Stimulated activated CD8-positive, alpha-beta memory T cell treated with anti-CD3 and anti-CD28 coated beads, Interleukin-4, amount 100 ng/mL, for 4 hours (primary cell): Measurements from ENCODE around the gene UGT1A9.
A peak's percentile ranks its signal among the peaks of the same experiment; 100 is the strongest.
"Not testable (repeated sequence)": the region's sequence is repeated elsewhere in the genome, so short reads cannot be mapped to it uniquely, and the experiment has no call there.

Source experiments
- DNase-seq, 2 donors: peaks; one replicate each; pipeline ENCODE4 v3.0.0-alpha.2; 2020; ENCODE audit warnings: low read depth in 2 of 2, low spot score in 1 of 2

UGT1A9 gene

GRCh38 chr2:233711312-233712008 lies 39.8 kb downstream of the UGT1A9 start:
- DNase-seq = peak; percentile 12 to 34

GRCh38 chr2:233712611-233713261 lies 41.0 kb downstream of the UGT1A9 start, which contains the start of gene UGT1A5:
UGT1A5 (plus strand) TSS chr2:233712907; CDS start chr2:233712992, 85 bp downstream.
- no peak for DNase-seq

- no peak for DNase-seq
Measured at GRCh38 chr2:233713262-233713615, 41.5 kb downstream of the UGT1A9 start.

GRCh38 chr2:233714121-233714520 lies 42.4 kb downstream of the UGT1A9 start:
- DNase-seq = no peak

GRCh38 chr2:233718552-233718951 lies 46.9 kb downstream of the UGT1A9 start, which contains the start of gene UGT1A4:
UGT1A4 (plus strand) TSS chr2:233718736; CDS start chr2:233718821, 85 bp downstream.
- DNase-seq = no peak

GRCh38 chr2:233728723-233729301 lies 57.1 kb downstream of the UGT1A9 start, which contains the start of gene UGT1A3:
UGT1A3 (plus strand) TSS chr2:233729042; CDS start chr2:233729127, 85 bp downstream.
- DNase-seq = no peak

- not testable (repeated sequence) for DNase-seq
Measured at GRCh38 chr2:233736868-233737653, 65.4 kb downstream of the UGT1A9 start.

GRCh38 chr2:233740870-233741269 lies 69.2 kb downstream of the UGT1A9 start:
- DNase-seq = no peak

GRCh38 chr2:233743464-233744259 lies 72.0 kb downstream of the UGT1A9 start:
- DNase-seq = no peak

- no peak for DNase-seq
Measured at GRCh38 chr2:233745073-233745755, 73.5 kb downstream of the UGT1A9 start.

- not testable (repeated sequence) for DNase-seq
Measured at GRCh38 chr2:233745838-233746237, 74.1 kb downstream of the UGT1A9 start.

GRCh38 chr2:233746475-233747282 lies 75.0 kb downstream of the UGT1A9 start:
- no peak for DNase-seq

GRCh38 chr2:233747283-233747544 lies 75.5 kb downstream of the UGT1A9 start:
- no peak for DNase-seq

- DNase-seq = not testable (repeated sequence)
Measured at GRCh38 chr2:233750689-233751088, 79.0 kb downstream of the UGT1A9 start.

- DNase-seq = not testable (repeated sequence)
Measured at GRCh38 chr2:233751212-233752009, 79.7 kb downstream of the UGT1A9 start.

GRCh38 chr2:233754872-233755611 lies 83.3 kb downstream of the UGT1A9 start:
- no peak for DNase-seq

GRCh38 chr2:233756429-233757081 lies 84.9 kb downstream of the UGT1A9 start:
- DNase-seq = no peak
